ENCODE results near the gene MXD4.

- no peak for TF ChIP-seq CTCF (IDR thresholded peaks at IDR 0.05 in 4 of 5, conservative IDR thresholded peaks at IDR 0.05 in 1 of 5)
- TF ChIP-seq POLR2A (IDR thresholded peaks at IDR 0.05) = no peak
Measured at GRCh38 chr4:2304877-2305561, 43.1 kb upstream of the MXD4 start.
